ENCODE results near the gene RGL3. TPM values are rescaled to one million over a fixed set of nuclear protein-coding genes. Genes with fewer than 3 reads are reported as not detected.
A peak's percentile ranks its signal among the peaks of the same experiment; 100 is the strongest.
"Not testable (repeated sequence)": the region's sequence is repeated elsewhere in the genome, so short reads cannot be mapped to it uniquely, and the experiment has no call there.

Gene RGL3
- total RNA-seq, 1 experiment from 2014 or later, result not detected

- no peak for DNase-seq (ENCODE audit: low read depth)
Observed at GRCh38 chr19:11383706-11384048, 35.4 kb downstream of the RGL3 start.

GRCh38 chr19:11382898-11383705, 36.0 kb downstream of the RGL3 start:
- DNase-seq (ENCODE audit: low read depth), result peak; percentile 69

- peak; percentile 97 for DNase-seq (ENCODE audit: low read depth)
Observed at GRCh38 chr19:11380653-11381537, 38.2 kb downstream of the RGL3 start.

GRCh38 chr19:11379857-11380350, 39.2 kb downstream of the RGL3 start:
- DNase-seq (ENCODE audit: low read depth), result no peak

- not testable (repeated sequence) for DNase-seq (ENCODE audit: low read depth)
Observed at GRCh38 chr19:11379269-11379845, 39.8 kb downstream of the RGL3 start.

- DNase-seq (ENCODE audit: low read depth), result peak; percentile 86
Observed at GRCh38 chr19:11378319-11379189, 40.6 kb downstream of the RGL3 start.

GRCh38 chr19:11377756-11378155, 41.4 kb downstream of the RGL3 start:
- no peak for DNase-seq (ENCODE audit: low read depth)

GRCh38 chr19:11377237-11377636, 41.9 kb downstream of the RGL3 start:
- DNase-seq (ENCODE audit: low read depth), result peak; percentile 84

- DNase-seq (ENCODE audit: low read depth), result no peak
Observed at GRCh38 chr19:11375143-11375948, 43.8 kb downstream of the RGL3 start.

- peak; percentile 100 for DNase-seq (ENCODE audit: low read depth)
Observed at GRCh38 chr19:11374433-11375142, 44.5 kb downstream of the RGL3 start, which contains the start of gene SWSAP1. Gene SWSAP1 (plus strand): TSS chr19:11374666. CDS start chr19:11374681, 15 bp downstream.

GRCh38 chr19:11373885-11374432, 45.2 kb downstream of the RGL3 start:
- DNase-seq (ENCODE audit: low read depth), result no peak

- DNase-seq (ENCODE audit: low read depth), result peak; percentile 65
Observed at GRCh38 chr19:11373166-11373884, 45.8 kb downstream of the RGL3 start.

GRCh38 chr19:11370744-11371143, 48.4 kb downstream of the RGL3 start:
- DNase-seq (ENCODE audit: low read depth), result no peak

GRCh38 chr19:11367528-11367927, 51.6 kb downstream of the RGL3 start:
- DNase-seq (ENCODE audit: low read depth), result no peak

- no peak for DNase-seq (ENCODE audit: low read depth)
Observed at GRCh38 chr19:11365557-11366117, 53.5 kb downstream of the RGL3 start.

- no peak for DNase-seq (ENCODE audit: low read depth)
Observed at GRCh38 chr19:11364935-11365334, 54.2 kb downstream of the RGL3 start.

GRCh38 chr19:11364296-11364904, 54.7 kb downstream of the RGL3 start:
- no peak for DNase-seq (ENCODE audit: low read depth)

GRCh38 chr19:11363881-11364280, 55.2 kb downstream of the RGL3 start:
- DNase-seq (ENCODE audit: low read depth), result no peak

Data from Daoy (cell line).